ENCODE measurements around the gene PMM2.

Gene PMM2

DNA sequence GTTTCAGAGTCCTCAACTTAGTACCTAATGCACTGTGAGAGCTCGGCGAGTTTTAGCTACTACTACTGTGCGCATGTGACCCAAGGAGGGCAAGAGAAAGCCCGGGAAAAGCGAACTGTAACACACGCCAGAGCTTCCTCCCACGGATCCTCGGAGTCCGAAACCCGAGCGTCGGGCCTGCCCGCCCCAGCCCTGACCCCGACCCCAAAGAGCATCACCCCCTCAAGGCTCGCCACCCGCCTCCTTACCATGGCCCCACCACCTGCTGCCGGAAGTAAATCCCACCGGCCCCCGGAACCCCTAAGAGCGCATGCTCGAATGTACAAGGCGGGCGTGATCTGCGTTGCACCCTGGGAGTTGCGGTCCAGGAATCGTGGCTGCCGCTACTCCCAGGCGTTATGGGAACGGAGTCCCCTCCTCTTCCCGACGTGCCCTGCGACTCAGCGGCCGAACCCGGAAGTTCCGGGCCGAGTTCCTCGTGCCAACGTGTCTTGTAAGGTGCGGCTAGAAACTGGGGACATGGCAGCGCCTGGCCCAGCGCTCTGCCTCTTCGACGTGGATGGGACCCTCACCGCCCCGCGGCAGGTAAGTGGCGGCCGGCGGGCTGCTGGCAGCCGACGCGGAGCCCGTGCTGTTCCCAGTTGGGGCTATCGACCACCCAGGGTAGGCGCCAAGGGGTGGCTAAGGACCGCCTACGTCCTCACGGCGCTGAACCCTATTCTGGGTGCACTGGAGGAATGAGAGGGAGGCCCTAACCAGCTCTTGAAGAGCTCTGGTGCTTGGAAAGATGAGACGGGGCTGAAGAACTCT, at the start of gene PMM2, which contains the start of gene TMEM186 (continued):
- TF ChIP-seq, protein P1, sequence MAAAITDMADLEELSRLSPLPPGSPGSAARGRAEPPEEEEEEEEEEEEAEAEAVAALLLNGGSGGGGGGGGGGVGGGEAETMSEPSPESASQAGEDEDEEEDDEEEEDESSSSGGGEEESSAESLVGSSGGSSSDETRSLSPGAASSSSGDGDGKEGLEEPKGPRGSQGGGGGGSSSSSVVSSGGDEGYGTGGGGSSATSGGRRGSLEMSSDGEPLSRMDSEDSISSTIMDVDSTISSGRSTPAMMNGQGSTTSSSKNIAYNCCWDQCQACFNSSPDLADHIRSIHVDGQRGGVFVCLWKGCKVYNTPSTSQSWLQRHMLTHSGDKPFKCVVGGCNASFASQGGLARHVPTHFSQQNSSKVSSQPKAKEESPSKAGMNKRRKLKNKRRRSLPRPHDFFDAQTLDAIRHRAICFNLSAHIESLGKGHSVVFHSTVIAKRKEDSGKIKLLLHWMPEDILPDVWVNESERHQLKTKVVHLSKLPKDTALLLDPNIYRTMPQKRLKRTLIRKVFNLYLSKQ (tag by site-specific recombination; IDR thresholded peaks at IDR 0.05; ENCODE audit: borderline replicate concordance): no peak
- TF ChIP-seq EGR2 (tag by site-specific recombination; IDR thresholded peaks at IDR 0.05; ENCODE audit: low read depth) (peak; percentile 87), MEIS1 (CRISPR knock-in tag; IDR thresholded peaks at IDR 0.05; ENCODE audit: borderline replicate concordance) (no peak), KLF9 (tag by site-specific recombination; IDR thresholded peaks at IDR 0.05; ENCODE audit: low read depth) (0 out of 2 replicates have a peak, but pooled peaks have one; percentile 18), SCRT2 (tag by site-specific recombination; IDR thresholded peaks at IDR 0.05) (peak; percentile 67), ZNF274 (IDR thresholded peaks at IDR 0.05; ENCODE audit: low read length) (no peak), ZNF274 (tag by site-specific recombination; IDR thresholded peaks at IDR 0.05; ENCODE audit: borderline replicate concordance) (no peak), HOXD13 (CRISPR knock-in tag; IDR thresholded peaks at IDR 0.05; ENCODE audit: borderline replicate concordance) (no peak), ZBTB48 (tag by site-specific recombination; IDR thresholded peaks at IDR 0.05) (no peak), ZSCAN16 (tag by site-specific recombination; IDR thresholded peaks at IDR 0.05) (no peak), ZNF155 (tag by site-specific recombination; IDR thresholded peaks at IDR 0.05) (no peak), ZNF211 (tag by site-specific recombination; IDR thresholded peaks at IDR 0.05; ENCODE audit: low read depth) (no peak), ZNF585B (tag by site-specific recombination; IDR thresholded peaks at IDR 0.05) (no peak), ZNF843 (tag by site-specific recombination; IDR thresholded peaks at IDR 0.05) (0 out of 2 replicates have a peak, but pooled peaks have one; percentile 11), ZNF529 (tag by site-specific recombination; IDR thresholded peaks at IDR 0.05; ENCODE audit: insufficient replicate concordance) (no peak), KLF8 (tag by site-specific recombination; IDR thresholded peaks at IDR 0.05) (peak; percentile 43; the same call in 1 of the 2 replicates), ZNF501 (tag by site-specific recombination; IDR thresholded peaks at IDR 0.05) (peak; percentile 64; the same call in 1 of the 2 replicates), ZIC2 (tag by site-specific recombination; IDR thresholded peaks at IDR 0.05) (peak; percentile 11; the same call in 1 of the 2 replicates), ZBTB8A (tag by site-specific recombination; IDR thresholded peaks at IDR 0.05) (no peak), SP2 (tag by site-specific recombination; IDR thresholded peaks at IDR 0.05) (peak; percentile 96), ZNF629 (tag by site-specific recombination; IDR thresholded peaks at IDR 0.05) (peak; percentile 39; the same call in 1 of the 2 replicates)
- TF ChIP-seq, protein P2, sequence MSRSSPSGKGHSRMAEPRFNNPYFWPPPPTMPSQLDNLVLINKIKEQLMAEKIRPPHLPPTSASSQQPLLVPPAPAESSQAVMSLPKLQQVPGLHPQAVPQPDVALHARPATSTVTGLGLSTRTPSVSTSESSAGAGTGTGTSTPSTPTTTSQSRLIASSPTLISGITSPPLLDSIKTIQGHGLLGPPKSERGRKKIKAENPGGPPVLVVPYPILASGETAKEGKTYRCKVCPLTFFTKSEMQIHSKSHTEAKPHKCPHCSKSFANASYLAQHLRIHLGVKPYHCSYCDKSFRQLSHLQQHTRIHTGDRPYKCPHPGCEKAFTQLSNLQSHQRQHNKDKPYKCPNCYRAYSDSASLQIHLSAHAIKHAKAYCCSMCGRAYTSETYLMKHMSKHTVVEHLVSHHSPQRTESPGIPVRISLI (tag by site-specific recombination; IDR thresholded peaks at IDR 0.05): no peak
- TF ChIP-seq, protein P3, sequence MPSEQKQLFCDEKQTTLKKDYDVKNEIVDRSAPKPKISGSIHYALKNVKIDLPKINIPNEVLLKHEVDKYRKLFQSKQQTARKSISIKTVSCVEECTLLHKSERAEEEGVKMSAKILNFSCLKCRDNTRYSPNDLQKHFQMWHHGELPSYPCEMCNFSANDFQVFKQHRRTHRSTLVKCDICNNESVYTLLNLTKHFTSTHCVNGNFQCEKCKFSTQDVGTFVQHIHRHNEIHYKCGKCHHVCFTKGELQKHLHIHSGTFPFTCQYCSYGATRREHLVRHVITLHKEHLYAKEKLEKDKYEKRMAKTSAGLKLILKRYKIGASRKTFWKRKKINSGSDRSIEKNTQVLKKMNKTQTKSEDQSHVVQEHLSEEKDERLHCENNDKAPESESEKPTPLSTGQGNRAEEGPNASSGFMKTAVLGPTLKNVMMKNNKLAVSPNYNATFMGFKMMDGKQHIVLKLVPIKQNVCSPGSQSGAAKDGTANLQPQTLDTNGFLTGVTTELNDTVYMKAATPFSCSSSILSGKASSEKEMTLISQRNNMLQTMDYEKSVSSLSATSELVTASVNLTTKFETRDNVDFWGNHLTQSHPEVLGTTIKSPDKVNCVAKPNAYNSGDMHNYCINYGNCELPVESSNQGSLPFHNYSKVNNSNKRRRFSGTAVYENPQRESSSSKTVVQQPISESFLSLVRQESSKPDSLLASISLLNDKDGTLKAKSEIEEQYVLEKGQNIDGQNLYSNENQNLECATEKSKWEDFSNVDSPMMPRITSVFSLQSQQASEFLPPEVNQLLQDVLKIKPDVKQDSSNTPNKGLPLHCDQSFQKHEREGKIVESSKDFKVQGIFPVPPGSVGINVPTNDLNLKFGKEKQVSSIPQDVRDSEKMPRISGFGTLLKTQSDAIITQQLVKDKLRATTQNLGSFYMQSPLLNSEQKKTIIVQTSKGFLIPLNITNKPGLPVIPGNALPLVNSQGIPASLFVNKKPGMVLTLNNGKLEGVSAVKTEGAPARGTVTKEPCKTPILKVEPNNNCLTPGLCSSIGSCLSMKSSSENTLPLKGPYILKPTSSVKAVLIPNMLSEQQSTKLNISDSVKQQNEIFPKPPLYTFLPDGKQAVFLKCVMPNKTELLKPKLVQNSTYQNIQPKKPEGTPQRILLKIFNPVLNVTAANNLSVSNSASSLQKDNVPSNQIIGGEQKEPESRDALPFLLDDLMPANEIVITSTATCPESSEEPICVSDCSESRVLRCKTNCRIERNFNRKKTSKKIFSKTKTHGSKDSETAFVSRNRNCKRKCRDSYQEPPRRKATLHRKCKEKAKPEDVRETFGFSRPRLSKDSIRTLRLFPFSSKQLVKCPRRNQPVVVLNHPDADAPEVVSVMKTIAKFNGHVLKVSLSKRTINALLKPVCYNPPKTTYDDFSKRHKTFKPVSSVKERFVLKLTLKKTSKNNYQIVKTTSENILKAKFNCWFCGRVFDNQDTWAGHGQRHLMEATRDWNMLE (tag by site-specific recombination; conservative IDR thresholded peaks at IDR 0.05; ENCODE audit: low read depth): peak; percentile 91
- TF ChIP-seq, protein P4, sequence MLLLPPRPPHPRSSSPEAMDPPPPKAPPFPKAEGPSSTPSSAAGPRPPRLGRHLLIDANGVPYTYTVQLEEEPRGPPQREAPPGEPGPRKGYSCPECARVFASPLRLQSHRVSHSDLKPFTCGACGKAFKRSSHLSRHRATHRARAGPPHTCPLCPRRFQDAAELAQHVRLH (tag by site-specific recombination; IDR thresholded peaks at IDR 0.05): peak; percentile 91
- TF ChIP-seq, protein P5, sequence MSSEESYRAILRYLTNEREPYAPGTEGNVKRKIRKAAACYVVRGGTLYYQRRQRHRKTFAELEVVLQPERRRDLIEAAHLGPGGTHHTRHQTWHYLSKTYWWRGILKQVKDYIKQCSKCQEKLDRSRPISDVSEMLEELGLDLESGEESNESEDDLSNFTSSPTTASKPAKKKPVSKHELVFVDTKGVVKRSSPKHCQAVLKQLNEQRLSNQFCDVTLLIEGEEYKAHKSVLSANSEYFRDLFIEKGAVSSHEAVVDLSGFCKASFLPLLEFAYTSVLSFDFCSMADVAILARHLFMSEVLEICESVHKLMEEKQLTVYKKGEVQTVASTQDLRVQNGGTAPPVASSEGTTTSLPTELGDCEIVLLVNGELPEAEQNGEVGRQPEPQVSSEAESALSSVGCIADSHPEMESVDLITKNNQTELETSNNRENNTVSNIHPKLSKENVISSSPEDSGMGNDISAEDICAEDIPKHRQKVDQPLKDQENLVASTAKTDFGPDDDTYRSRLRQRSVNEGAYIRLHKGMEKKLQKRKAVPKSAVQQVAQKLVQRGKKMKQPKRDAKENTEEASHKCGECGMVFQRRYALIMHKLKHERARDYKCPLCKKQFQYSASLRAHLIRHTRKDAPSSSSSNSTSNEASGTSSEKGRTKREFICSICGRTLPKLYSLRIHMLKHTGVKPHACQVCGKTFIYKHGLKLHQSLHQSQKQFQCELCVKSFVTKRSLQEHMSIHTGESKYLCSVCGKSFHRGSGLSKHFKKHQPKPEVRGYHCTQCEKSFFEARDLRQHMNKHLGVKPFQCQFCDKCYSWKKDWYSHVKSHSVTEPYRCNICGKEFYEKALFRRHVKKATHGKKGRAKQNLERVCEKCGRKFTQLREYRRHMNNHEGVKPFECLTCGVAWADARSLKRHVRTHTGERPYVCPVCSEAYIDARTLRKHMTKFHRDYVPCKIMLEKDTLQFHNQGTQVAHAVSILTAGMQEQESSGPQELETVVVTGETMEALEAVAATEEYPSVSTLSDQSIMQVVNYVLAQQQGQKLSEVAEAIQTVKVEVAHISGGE (tag by site-specific recombination; conservative IDR thresholded peaks at IDR 0.05; ENCODE audit: low read depth): peak; percentile 89
- TF ChIP-seq, protein P6, sequence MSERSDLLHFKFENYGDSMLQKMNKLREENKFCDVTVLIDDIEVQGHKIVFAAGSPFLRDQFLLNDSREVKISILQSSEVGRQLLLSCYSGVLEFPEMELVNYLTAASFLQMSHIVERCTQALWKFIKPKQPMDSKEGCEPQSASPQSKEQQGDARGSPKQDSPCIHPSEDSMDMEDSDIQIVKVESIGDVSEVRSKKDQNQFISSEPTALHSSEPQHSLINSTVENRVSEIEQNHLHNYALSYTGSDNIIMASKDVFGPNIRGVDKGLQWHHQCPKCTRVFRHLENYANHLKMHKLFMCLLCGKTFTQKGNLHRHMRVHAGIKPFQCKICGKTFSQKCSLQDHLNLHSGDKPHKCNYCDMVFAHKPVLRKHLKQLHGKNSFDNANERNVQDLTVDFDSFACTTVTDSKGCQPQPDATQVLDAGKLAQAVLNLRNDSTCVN (tag by site-specific recombination; optimal IDR thresholded peaks at IDR 0.05): peak; percentile 32
